HG03460 (cell line): ENCODE measurements around the gene CDKAL1.

Experiments used
- ATAC-seq: cut with Tn5 transposase; IDR thresholded peaks from one replicate; pipeline ENCODE4 v1.9.1; 2021; ENCODE audit not compliant: unreplicated experiment

CDKAL1 gene

GRCh38 chr6:20789162-20789561, 254.9 kb downstream of the CDKAL1 start:
- no peak for ATAC-seq

DNA sequence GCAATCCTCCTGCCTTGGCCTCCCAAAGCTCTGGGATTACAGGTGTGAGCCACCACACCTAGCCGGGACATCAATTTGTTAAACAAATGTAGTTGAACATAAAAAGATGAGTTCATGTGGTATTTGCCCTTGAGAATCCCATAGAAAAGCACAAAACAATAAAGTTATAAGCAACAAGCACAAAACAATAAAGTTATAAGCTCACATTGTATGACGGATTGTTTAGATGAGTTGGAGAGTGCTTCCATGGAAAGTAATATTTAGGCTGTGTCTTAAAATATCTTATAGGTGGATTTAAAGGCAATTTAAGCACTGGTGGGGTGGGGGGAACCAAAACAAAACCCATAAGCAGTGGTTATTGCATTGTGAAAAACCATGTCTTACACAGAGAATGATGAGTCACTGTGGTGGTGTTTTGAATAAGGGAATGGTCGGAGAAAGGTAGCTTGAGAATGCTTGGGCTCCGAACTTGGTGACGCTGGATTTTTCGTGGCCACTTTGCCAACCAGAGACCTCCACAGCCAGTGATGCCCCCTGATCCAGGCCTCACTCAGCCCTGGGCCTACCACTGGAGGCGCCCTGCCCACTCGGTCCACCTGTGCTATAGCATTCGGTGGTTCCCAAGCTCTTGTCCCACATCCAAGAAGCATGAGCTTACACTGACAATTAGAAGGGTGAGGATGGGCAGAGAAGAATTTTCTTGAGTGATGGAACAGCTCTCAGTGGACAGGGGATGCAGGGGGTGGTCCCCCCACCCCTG, 256.0 kb downstream of the CDKAL1 start:
- no peak for ATAC-seq

DNA sequence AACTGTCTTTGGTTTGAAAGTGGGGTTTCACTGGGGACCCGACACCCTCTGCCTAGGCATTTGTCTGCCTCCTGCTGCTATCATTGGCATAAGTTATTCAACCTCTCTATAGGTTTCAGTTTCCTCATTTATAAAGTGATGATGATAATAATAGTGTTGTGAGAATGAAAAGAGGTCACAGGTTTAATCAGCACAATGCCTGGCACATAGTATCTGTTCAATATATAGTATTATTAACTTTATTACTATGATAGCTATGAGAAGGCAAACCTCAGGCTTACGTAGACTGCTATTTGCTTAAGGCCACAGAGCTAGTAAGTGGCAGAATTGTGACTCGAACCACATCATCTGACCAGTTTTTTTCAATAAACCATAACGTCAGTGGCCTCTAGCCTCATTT, 256.8 kb downstream of the CDKAL1 start:
- no peak for ATAC-seq

DNA sequence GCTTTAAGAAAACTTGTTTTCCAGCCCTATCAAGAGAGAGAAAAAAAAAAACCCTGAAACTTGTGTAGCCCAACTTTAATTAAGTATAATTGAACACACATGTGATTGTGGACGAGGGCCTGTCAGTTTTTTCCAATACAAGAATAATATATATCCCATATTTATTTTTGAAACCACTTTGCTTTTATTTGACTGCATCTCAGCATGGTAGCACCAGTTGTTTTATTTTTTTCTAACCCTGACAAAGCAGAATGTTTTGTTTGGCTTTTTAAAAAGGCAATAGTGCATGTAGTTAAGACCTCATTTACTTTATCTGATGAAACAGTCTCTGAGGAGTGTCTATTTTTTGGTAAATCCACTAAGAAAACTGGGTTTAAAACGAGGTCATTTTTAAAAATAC, 257.7 kb downstream of the CDKAL1 start:
- no peak for ATAC-seq

DNA sequence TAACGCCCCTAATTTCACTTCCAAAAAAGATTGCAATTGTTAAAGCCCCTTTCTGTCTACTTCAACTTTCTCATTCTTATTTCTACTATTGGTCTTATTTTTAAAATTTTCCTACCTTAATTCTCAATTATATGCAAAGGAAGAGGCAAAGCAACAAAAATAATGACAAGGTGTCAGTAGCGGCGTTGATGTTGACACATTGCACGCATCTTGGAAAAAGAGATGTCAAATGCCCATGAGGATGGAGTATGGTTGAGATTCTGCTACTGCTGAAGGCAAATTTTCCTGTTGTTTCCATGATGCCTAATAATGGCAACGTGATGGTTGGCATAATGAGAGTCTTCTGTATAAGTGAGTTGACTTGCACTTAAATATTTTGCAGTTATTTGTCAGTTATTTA, 258.9 kb downstream of the CDKAL1 start:
- no peak for ATAC-seq

DNA sequence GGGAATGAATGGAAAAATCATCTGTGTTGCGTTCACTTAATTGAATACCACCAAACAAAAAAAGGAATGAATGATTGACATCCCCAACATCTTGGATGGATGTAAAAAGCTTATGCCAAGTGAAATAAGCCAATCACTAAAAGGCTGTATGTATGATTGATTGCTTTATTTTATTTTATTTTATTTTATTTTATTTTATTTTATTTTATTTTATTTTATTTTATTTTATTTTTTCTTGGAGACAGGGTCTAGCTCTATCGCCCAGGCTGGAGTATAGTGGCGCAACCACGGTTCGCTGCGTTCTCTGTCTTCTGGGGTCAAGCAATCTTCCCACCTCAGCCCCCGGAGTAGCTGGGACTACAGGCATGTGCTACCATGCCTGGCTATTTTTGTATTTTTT, 263.3 kb downstream of the CDKAL1 start:
- ATAC-seq = no peak

DNA sequence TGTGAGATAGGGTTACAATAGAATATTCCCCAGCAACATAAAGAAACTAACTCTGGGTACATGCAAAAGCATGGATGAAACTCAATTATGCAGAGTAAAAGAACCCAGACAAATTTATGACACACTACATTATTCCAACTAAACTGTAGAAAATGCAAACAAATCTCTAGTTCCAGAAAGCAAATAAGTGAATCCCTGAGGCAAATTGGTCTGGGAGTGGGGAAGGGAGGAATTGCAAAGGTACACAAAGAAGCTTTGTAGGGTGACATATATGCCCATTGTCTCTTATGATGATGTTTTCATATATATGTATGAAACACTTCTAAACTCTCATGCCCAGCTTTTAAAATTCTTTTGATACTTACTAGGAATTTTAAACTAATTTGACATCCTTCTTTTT, 266.0 kb downstream of the CDKAL1 start:
- ATAC-seq = no peak

DNA sequence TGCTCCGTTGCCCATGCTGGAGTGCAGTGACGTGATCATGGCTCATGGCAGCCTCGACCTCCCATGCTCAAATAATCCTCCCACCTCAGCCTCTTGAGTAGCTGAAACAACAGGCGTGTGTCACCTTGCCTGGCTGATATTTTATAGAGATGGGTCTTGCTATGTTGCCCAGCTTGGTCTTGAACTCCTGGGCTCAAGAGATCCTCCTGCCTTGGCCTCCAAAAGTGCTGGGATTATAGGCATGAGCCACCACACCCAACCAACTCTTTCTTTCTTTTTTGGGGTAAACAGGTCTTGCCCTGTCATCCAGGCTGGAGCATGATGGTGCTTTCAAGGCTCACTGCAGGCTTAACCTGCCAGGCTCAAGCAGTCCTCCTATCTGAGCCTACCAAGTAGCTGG, 266.4 kb downstream of the CDKAL1 start:
- no peak for ATAC-seq

DNA sequence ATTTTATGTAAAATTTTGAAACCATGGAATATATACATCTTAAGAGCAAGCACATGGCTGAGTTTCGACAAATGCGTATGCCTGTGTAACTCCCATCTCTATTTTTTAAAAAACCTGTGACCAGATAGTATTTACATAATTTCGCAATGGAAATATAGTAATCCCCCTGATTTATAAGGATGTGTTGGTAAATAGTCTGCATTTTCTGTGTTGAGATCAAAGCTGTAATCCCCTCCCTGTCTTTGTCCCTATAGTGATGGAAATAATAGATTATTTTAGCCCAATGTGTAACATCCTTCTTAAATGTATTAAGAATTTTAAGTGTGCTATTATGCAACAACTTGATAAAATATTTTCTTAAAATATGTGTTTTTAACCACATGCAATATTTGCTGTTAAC, 267.3 kb downstream of the CDKAL1 start:
- ATAC-seq = no peak

DNA sequence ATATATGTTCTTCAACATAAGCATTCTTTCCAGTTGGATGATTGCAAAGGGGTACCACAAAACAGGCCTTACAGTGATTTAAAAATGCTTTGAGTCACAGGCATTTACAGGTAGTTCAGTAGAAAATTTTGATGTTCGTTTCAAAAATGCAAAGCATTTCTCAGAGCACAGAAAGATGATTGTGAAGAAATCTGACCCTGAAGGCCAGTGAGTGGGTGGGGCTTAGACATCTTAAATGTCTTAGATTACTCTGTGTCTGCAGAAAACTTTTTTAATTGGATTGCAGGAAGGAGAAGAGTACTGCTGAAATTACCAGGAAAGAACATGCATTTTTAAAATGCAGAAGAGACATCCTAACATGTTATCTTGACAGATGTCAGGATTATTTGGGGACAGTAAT, 268.3 kb downstream of the CDKAL1 start:
- no peak for ATAC-seq

DNA sequence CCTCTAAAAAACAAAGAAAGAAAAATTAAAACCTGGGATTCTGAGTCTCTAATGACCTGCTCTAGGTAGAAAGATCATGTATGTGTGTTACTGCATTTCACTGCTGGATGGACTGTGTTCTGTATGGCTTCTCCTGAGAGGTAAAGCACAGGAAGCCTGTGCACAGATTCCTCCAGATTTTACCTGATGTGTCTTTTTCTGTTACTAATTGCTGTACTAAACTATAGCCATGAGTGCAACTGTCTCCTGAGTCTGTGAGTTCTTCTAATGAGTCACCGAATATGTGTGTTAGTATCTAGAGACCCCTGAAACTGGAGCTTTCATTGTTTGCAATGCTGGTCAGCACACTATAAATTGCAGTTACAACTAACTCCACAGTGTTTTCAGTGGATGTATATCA, 270.8 kb downstream of the CDKAL1 start:
- ATAC-seq = peak; percentile 62

DNA sequence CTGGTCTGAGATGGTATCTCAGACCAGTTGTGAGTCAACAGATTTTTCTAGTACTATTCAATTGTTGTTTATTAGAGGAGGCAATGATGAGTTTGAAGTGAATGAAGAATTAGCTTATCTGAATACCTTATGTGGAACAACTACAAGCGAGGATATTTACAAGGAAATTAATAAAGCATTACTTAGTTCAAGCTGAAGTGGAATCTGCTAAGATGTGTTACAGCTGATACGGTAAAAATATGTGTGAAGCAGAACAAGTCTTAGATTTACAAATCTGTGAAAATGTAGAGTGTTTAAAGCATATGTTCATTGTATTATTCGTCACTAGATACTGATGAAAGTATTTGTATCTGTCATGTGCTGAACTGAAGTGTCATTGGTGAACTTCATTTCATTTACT, 272.4 kb downstream of the CDKAL1 start:
- ATAC-seq = no peak

- no peak for ATAC-seq
These were observed 274.2 kb downstream of the CDKAL1 start for GRCh38 chr6:20808439-20808838.

DNA sequence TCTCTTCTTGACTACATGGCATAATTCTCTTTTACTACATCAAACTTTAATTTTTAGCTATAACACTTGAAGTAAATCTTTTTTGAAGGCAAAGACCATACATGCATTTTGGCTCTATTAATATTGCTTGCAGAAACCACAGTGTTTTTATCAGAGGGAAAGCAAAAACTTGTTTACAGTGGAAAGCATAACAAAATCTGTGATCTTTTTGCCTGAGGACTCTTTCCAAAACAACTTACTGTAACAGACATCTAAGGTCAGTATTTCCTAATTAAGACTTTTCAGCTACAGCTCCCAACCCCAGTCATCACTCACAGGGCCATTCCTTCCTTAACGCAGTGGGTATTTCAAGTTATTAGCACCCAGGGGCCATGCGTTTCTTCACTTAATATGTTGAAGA, 274.7 kb downstream of the CDKAL1 start:
- no peak for ATAC-seq

GRCh38 chr6:20810727-20811108, 276.5 kb downstream of the CDKAL1 start:
- ATAC-seq = no peak

- no peak for ATAC-seq
These were observed 277.0 kb downstream of the CDKAL1 start for GRCh38 chr6:20811109-20811761.

DNA sequence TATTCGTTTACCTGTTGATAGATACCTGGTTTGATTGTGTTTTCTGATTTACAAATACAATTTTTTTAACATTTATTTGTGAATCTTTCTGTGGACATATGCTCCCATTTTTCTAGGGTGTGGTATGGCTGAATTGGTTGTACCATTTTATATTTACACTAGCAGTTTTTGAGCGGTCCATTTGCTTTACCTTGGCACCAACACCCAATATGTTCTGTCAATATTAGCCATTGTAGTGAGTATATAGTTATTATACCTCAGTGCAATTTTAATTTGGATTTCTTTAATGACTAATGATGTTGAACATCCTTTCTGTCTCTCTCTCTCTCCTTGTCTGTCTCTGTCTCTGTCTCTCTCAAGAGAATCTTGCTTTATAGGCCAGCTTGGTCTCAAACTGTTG, 278.5 kb downstream of the CDKAL1 start:
- ATAC-seq = no peak

- no peak for ATAC-seq
These were observed 280.2 kb downstream of the CDKAL1 start for GRCh38 chr6:20814494-20814893.

- ATAC-seq = no peak
These were observed 281.9 kb downstream of the CDKAL1 start for GRCh38 chr6:20816126-20816525.

DNA sequence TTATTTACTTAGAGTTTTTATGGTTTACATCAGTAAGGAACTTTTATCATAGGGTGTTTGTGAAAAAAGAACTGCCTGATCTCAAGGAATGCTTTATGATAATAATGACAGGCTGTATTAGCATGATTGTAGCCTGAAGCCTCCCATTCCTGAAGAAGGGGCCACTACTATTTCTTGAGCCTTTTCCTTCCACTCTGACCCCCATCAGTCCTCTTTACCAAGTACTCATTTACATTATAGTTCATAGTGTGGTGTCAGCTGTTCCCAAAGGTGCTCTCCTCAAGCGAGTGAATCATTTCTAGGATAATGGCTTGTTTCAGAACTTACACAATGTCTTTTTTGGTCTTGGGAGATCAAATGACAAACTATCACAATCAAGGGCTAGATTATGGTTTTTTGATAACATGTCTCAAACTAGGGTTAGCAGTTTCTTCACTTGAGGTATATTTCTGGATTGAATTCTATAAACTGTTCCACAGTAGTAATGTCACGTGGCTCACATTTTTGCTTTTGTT, 283.6 kb downstream of the CDKAL1 start:
- ATAC-seq = no peak

GRCh38 chr6:20819774-20820400, 285.6 kb downstream of the CDKAL1 start:
- no peak for ATAC-seq

DNA sequence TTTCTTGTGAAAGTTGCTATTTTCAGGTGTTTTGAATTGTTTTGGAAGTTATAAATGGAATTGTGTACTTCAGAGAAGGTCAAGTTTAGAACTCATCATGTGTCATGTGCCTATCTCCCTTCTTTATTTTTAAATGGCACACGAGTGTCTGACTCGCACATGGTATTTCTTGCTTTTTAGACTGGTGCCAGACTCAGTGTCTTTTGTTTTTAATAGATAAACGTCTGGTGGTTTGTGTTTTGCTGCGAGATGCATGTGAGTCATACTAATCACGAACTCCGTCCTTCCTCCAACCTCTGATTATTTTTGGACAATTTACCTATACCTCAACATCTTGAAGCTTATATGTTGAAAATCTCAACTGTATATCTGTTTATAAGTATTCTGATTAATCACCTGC, 292.1 kb downstream of the CDKAL1 start:
- ATAC-seq = no peak
